GM21423 (cell line): ENCODE results near the gene ENGASE.

ENCODE experiments used
- ATAC-seq: cut with Tn5 transposase; IDR thresholded peaks from one replicate; pipeline ENCODE4 v1.9.1; 2021; ENCODE audit warnings: mild to moderate bottlenecking, moderate library complexity; ENCODE audit not compliant: unreplicated experiment

The ENGASE gene

DNA sequence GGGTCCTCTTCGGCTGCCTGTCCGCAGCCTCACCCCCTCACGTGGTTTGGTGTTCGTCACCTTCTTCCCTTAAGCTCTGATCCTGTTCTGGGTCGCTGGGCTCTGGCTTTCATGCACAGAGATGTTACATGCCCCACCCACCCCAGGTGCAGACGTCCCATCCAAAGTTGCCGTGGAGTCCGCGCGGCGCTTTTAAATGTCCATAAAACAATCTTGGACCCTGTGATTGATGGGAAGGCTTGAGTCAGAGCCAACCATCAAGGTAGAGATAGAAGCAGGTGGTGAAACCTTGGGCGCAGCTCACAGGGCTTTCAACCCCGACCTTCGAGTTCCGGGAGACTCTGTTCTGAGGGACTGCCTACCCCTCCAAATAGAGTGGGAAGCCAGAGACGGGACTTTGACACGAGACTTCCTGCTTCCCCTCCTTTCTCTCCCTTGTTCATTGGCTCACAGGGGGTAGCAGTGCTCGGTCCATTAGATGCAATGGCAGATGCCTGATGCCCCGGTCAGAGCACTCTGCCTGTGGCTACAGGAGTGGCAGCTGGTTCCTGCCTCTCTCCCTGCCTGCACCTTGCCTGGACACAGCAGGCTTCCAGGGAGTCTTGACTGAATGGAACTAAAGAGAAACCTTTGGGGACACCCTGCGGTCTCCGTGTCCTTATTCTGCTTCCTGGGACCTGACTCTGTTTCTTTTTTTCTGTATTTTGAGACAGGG, 4.0 kb downstream of the ENGASE start:
- no peak for ATAC-seq

GRCh38 chr17:79079421-79080200, 5.0 kb downstream of the ENGASE start:
- no peak for ATAC-seq

DNA sequence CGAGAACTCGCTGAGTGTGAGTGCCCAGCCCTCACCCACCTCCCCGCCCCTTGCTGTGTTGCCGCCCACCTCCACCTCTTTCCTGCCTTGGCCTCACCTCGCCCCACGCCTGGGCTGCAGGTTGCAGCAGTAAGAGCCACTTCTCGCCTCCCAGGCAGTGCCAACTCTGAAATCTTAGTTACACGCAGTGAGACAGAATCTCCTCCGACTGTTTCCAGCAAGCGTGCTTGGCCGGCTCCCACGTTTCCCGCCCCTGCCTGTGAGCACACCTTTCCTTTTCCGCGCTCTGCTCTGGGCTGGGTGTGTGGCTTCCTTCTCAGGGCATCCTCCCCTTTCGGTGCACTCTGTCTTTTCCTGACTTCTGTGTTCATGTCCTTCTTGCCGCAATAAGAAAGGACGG, 5.7 kb downstream of the ENGASE start:
- no peak for ATAC-seq

DNA sequence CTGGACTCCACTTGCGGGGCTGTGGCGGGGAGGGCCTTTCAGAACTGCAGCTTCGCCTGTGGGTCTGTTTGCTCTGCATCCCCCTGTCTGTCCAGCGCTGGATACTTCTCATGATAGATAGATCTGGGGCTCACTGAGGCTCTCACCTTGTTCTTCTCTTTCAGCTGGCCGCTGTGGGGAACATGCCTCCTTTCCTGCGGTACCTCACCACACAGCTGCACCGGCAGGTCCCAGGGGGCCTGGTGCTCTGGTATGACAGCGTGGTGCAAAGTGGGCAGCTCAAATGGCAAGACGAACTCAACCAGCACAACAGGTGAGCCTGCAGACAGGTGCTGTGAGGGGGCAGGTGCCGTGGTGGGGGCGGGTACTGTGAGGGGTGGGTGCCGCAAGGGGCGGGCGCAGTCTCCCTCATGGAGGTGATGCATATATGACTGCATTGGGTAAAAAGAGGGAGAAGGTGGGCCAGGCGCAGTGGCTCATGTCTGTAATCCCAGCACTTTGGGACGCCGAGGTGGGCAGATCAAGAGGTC, 6.2 kb downstream of the ENGASE start:
- no peak for ATAC-seq

DNA sequence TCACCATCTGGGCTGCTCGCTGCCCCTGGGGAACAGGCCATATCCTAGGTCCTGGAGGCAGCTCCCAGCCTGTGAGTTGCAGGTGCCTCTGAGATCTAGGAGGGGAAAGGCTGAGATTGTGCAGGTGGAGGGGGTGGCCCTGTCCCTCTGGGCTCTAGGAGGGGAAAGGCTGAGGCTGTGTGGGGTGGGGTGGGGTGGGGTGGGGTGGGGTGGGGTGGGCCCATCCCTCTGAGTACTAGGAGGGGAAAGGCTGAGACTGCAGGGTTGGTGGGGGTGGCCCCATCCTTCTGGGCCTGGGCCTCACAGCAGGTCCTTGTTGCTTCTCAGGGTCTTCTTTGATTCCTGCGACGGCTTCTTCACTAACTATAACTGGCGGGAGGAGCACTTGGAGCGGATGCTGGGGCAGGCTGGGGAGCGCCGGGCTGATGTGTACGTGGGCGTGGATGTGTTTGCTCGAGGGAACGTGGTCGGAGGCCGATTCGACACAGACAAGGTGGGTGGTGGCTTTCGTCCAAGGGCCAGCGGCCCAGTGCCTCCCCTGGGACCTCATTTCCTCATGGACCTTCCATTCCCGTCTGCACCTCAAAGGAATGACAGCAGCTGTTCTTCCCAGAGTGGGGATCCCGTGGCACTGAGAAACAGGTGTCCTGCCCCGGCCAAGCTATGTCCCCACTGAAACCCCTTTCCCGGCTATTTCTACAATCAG, 7.1 kb downstream of the ENGASE start:
- no peak for ATAC-seq

GRCh38 chr17:79082311-79083190, 7.9 kb downstream of the ENGASE start:
- ATAC-seq, result no peak

GRCh38 chr17:79083191-79083971, 8.8 kb downstream of the ENGASE start:
- no peak for ATAC-seq

GRCh38 chr17:79084291-79085153, 9.9 kb downstream of the ENGASE start:
- ATAC-seq, result no peak

GRCh38 chr17:79085154-79085920, 10.7 kb downstream of the ENGASE start:
- ATAC-seq, result no peak

- ATAC-seq, result no peak
These were observed 11.4 kb downstream of the ENGASE start for GRCh38 chr17:79085921-79086551.

DNA sequence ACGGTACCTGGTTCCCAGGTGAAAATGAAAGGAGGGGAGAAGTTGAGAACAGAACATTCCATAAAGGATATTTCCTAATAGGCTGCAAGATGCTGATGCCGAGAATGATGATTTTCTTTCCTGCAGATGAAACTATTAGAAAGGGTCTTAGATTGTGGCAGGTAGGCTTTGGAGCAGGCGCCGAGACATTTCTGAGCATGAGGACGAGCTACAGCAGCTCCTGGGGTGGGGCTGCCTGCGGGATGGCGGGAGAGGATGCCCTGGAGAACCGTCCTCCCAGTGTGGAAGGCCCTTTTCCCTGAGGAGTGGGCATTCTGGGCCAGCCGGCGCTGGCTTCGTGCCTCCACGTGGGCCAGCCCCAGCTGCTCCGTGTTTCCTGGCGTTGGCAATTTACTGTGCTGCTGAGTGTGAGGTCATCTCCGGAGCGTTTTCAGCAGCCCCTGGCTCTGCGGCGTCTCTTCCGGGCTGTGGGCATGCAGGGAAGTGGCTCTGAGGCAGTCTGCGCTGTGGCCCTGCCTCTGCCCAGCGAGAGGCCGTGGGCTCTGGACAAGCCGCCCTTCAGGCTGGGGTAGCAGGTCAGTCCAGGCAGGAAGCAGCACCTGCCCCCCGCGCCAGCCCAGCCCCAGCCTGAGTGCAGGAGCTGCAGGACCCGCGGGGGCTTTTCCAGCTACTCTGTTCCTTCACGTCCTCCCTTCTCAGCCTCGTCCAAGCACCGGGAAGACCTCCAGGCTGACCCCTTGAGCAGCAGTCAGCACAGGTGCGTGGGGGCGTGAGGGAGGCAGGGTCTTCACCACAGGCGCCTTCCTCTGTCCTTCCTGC, 12.2 kb downstream of the ENGASE start:
- ATAC-seq, result no peak

GRCh38 chr17:79087428-79088143, 13.0 kb downstream of the ENGASE start:
- ATAC-seq, result no peak

DNA sequence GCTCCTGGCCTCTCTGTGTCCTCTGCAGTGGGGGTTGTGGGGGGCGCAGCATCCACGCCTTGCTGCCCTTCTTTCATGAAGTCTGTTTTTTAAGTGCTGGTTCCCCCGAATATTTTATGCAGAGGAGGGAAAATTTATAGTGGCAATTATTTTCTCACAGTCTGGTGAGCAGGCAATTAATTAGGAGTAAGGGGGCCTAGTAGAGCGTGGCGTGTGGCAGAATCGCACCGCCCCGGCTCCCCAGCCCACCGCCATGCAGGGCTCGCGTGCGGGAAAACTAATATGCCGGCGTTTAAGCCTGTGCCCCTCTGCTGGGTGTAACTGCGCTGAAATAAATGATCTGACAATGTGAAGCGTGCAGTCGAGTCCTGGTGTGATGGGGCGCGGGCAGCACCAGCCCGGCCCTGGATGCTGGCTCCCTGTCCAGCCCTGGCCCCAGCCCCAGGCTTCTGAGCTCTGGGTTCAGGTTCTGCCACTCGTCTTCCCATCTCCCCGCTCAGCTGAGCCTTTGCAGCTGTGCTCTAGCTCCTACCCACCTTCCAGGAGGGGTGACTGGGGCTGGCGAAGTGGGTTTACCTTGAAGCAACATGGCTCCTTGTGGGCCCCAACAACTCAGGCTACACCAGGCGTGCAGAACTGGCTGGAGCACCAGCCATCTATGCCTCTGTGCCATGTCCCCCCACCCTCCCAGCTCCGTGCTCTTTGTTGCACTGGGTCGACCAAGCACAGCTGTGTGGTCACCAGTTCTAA, 13.8 kb downstream of the ENGASE start:
- no peak for ATAC-seq

DNA sequence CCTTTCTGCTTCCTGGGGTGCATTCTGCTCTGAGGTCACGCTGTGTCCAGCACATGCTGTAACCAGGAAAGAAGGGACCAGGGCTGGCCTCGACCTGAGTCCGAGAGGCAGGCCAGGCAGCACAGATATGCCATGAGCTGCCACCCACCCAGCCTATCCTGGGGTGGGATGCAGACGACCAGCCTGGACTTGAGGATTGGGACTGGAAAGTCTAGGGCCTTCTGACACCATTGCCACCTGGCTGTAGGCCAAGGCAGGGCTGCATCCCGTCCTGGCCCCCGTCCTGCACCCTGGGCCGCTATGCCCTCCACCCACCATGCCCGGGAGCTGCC, 14.3 kb downstream of the ENGASE start:
- ATAC-seq, result no peak

DNA sequence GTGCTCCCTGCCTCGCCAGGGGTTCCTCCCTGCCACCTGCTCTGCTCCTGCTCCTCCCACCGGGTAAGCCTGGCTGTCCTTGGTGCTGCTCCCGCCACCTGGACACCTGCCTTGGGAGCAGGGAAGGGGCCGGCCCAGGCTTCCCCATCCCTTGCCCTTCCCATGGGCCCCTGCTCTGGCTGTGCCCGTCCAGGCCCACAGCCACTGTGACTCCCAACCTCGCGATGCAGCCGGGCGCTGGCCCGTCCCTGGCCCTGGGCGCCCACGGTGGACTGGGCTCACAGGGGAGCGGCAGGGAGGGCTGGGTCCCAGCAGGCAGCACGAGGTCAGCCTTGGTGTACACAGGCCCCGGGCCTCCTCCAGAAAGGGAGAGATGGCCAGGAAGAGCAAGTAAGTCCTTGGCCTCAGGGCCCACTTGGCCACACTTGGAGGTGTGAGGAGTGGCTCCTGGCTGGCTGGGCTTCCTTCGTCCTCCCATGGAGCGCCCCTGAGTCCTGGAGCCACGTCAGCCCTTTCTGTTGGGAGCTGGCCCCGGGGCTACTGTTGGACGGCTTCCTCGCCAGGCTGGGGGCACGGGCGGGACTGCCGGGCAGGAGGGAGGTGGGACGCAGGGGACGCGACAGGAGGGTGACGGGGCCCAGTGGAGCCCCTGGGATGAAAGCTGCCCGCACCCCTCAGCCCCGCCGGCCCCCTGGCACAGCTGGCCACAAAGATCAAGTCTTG, 15.3 kb downstream of the ENGASE start:
- ATAC-seq, result no peak
